Cardiac muscle cell (in vitro differentiated cells and primary cell): Measurements from ENCODE around the gene SLC17A1. TPM values are rescaled to one million over a fixed set of nuclear protein-coding genes. Genes with fewer than 3 reads are reported as not detected.
A peak's percentile ranks its signal among the peaks of the same experiment; 100 is the strongest.

Experiments
- DNase-seq, 2 donors: peaks; one replicate each; pipeline versions ENCODE4 v3.0.0 to v3.0.0-alpha.2; 2010 to 2017; ENCODE audit warnings: low read depth in 1 of 2, low spot score in 1 of 2
- H3K27ac ChIP-seq: fragments of 200-600 bp; sonication (generic); 2 replicates; pipeline ENCODE4 v1.5.1; 2016
- H3K27me3 ChIP-seq: fragments of 200-600 bp; sonication (generic); 2 replicates; pipeline ENCODE4 v1.6.0; 2016; ENCODE audit warnings: control low read depth
- H3K36me3 ChIP-seq: fragments of 200-600 bp; sonication (generic); 2 replicates; pipeline ENCODE4 v1.5.1; 2016; ENCODE audit warnings: control low read depth
- H3K4me1 ChIP-seq: fragments of 200-600 bp; sonication (generic); 2 replicates; pipeline ENCODE4 v1.8.1; 2017; ENCODE audit warnings: low read depth, mild to moderate bottlenecking, mixed run types
- H3K4me3 ChIP-seq: fragments of 200-600 bp; sonication (generic); 2 replicates; pipeline ENCODE4 v1.5.1; 2016; ENCODE audit warnings: mild to moderate bottlenecking
- H3K9me3 ChIP-seq: fragments of 200-600 bp; sonication (generic); 2 replicates; pipeline ENCODE4 v1.5.1; 2017; ENCODE audit warnings: low read depth, mild to moderate bottlenecking, control low read depth
- CTCF ChIP-seq: IDR thresholded peaks from 2 replicates; pipeline ENCODE4 v1.5.1; 2012; ENCODE audit warnings: low read depth, mild to moderate bottlenecking, low read length
- polyA plus RNA-seq: library from polyadenylated mRNA; unstranded; fragments of >200 nt; fragmentation: Nextera tagmentation; extraction: Ambion mirVana; gene quantifications from 2 replicates; pipeline ENCODE4 v1.2.1, GENCODE V29; 2016
- total RNA-seq: library from RNA; depleted of rRNA; stranded (reverse); fragments of >200 nt; gene quantifications from 2 replicates; pipeline ENCODE4 v1.2.3, GENCODE V29; 2016

SLC17A1 gene
- total and polyA plus RNA-seq, 2 experiments from 2014 or later, result not detected

- Histone ChIP-seq H3K36me3 (no peaks in the 10 kb centered on the region), H3K27ac (no peak overlapping the region), H3K4me3 (no peak overlapping the region), H3K4me1 (no peaks in the 10 kb centered on the region), H3K27me3 (no peaks in the 10 kb centered on the region), H3K9me3 (no peaks in the 10 kb centered on the region)
- TF ChIP-seq CTCF, result no peak
- DNase-seq, result no peak
Observed at GRCh38 chr6:25866011-25866410, 34.2 kb upstream of the SLC17A1 start.

GRCh38 chr6:25863360-25863759 lies 31.5 kb upstream of the SLC17A1 start:
- DNase-seq, result no peak
- Histone ChIP-seq H3K4me1 (no peaks in the 10 kb centered on the region), H3K27me3 (peaks cover 2% of the 10 kb centered on the region), H3K27ac (no peak overlapping the region), H3K4me3 (no peak overlapping the region), H3K36me3 (no peaks in the 10 kb centered on the region), H3K9me3 (no peaks in the 10 kb centered on the region)
- TF ChIP-seq CTCF, result no peak

DNA sequence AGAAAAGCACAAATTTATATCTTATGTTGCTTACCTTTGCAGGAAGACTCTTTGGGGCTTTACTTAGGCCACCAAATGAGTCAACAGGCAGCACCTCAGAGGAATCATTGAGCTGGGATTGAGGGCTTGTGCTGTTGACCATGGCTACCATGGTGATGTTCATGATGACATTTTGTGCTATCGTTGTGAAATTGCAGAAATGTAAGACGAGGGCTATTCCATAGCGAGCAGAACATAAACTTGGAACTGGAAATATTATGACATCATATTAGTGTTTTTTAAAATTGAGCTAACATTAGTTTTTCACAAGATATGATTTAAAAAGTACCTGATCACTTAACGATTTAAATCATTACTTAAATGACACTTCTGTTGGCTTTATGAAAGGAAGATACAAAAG lies 30.3 kb upstream of the SLC17A1 start:
- Histone ChIP-seq H3K27ac (no peak overlapping the region), H3K4me1 (no peaks in the 10 kb centered on the region), H3K27me3 (peaks cover 2% of the 10 kb centered on the region), H3K4me3 (no peak overlapping the region), H3K9me3 (no peaks in the 10 kb centered on the region), H3K36me3 (no peaks in the 10 kb centered on the region)
- no peak for TF ChIP-seq CTCF
- DNase-seq, result no peak

DNA sequence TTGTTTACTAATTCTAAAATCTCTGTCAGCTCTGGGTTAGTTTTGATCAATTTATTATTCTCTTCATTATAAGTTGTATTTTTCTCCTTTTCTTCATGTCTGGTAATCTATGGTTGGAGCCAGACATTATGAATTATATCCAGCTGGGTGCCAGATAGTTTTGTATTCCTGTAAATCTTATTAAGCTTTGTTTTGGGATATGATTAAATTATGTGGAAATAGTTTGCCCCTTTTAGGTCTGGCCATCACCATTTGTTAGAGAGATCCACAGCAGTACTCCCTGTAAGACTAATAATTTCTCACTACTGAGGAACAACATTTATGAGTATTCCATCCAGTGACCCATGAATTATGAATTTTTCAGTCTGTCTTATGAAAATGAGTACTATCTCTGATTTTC lies 20.9 kb upstream of the SLC17A1 start:
- no peak overlapping the region for H3K4me3 ChIP-seq
- H3K4me1 ChIP-seq, result no peaks in the 10 kb centered on the region
- no peaks in the 10 kb centered on the region for H3K36me3 ChIP-seq
- no peak for DNase-seq
- H3K9me3 ChIP-seq, result no peaks in the 10 kb centered on the region
- no peak overlapping the region for H3K27ac ChIP-seq
- H3K27me3 ChIP-seq, result no peaks in the 10 kb centered on the region
- no peak for TF ChIP-seq CTCF

GRCh38 chr6:25851961-25852360 lies 20.1 kb upstream of the SLC17A1 start:
- no peak for DNase-seq
- H3K36me3 ChIP-seq, result no peaks in the 10 kb centered on the region
- TF ChIP-seq CTCF, result no peak
- no peaks in the 10 kb centered on the region for H3K27me3 ChIP-seq
- no peaks in the 10 kb centered on the region for H3K4me1 ChIP-seq
- no peak overlapping the region for H3K27ac ChIP-seq
- H3K9me3 ChIP-seq, result no peaks in the 10 kb centered on the region
- no peak overlapping the region for H3K4me3 ChIP-seq

- Histone ChIP-seq H3K4me3 (no peak overlapping the region), H3K4me1 (no peaks in the 10 kb centered on the region), H3K27ac (no peak overlapping the region), H3K9me3 (no peaks in the 10 kb centered on the region), H3K27me3 (no peaks in the 10 kb centered on the region), H3K36me3 (no peaks in the 10 kb centered on the region)
- TF ChIP-seq CTCF, result no peak
- DNase-seq, result peak in 1 of 2 donors; percentile 3
Observed at GRCh38 chr6:25844518-25844917, 12.7 kb upstream of the SLC17A1 start.
